SH-SY5Y (cell line): ENCODE data around the gene SORBS2.

ENCODE experiments used
- GATA2 ChIP-seq: IDR thresholded peaks from 2 replicates; pipeline ENCODE4 v1.6.1; 2011; ENCODE audit warnings: mild to moderate bottlenecking, low read depth, low read length
- GATA3 ChIP-seq: IDR thresholded peaks from 2 replicates; pipeline ENCODE4 v1.6.1; 2011; ENCODE audit warnings: low read depth, mild to moderate bottlenecking, low read length, moderate library complexity

DNA sequence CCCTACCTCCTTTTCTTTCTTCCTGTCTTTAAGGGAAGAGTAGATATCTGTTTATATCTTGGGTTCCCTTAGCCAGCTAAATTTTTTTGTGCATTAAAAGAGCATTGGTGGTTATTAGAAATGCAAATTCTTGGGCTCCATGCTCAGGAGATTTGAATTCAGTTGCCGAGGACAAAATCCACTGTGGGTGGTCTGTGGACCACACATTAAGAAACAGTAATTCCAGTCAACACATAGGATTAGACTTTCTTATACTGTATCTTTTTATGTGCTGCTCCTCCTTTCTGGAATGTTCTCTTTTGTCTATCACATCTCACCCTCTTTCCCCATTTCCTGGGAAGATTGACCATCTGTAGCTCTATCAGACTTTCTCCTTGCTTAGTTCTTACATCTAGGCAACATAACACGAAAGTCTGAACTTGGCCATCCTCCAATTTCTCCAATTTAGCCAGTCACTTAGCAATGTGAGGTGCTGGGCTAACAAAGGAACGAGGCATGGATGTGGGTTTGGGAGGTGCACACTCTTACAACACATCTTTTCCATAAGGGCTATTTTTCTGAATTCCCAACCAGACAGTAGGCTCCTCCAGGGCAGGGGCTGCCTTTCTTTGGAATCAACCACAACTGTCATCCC, 271.4 kb downstream of the SORBS2 start:
- TF ChIP-seq GATA3 (no peak), GATA2 (no peak)
